Measurements from ENCODE around the gene EFHC1.

The EFHC1 gene

GRCh38 chr6:52517502-52518278, 97.5 kb downstream of the EFHC1 start:
- DNase-seq (ENCODE audit: low read depth, low spot score): peak; percentile 92

- DNase-seq (ENCODE audit: low read depth, low spot score): no peak
These were observed 98.3 kb downstream of the EFHC1 start for GRCh38 chr6:52518279-52518945.

DNA sequence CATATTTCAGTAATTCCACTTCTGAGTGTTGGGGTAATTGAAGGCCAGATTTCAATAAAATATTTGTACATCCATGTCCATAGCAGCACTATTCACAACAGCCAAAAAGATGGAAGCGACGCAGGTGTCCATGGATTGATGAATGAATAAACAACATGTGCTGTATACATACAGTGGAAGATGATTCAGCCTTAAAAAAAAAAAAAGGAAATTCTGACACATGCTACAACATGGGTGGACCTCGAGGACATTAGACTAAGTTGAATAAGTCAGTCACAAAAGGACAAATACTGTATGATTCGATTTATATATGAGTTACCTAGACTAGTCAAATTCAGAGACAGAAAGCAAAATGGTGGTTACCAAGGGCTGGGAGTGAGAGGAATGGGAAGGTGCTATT, 99.5 kb downstream of the EFHC1 start:
- no peak for DNase-seq (ENCODE audit: low read depth, low spot score)

DNA sequence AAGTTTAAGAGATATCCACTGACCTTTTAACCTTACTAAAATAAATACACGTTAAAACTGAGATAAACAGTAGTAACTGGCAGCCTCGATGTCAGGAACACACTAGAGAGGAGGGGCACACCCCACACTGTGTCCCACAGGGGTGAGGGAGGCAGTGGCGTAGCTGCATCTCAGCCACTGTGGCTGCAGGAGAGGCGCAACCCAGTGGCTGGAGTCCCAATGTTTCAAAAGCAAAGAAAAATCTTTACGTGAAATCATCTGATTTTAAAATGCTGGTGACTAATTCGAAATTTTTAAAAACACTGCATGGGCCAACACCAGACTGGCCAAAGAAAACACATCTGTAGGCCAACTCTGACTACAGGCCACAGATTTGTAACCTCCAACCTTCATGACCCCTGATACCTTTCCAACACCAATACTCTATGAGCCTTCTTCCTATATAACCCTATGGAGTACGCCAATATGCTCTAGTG, 102.0 kb downstream of the EFHC1 start:
- peak; percentile 63 for DNase-seq (ENCODE audit: low read depth, low spot score)

- DNase-seq (ENCODE audit: low read depth, low spot score): no peak
These were observed 102.5 kb downstream of the EFHC1 start for GRCh38 chr6:52522655-52523054.

DNA sequence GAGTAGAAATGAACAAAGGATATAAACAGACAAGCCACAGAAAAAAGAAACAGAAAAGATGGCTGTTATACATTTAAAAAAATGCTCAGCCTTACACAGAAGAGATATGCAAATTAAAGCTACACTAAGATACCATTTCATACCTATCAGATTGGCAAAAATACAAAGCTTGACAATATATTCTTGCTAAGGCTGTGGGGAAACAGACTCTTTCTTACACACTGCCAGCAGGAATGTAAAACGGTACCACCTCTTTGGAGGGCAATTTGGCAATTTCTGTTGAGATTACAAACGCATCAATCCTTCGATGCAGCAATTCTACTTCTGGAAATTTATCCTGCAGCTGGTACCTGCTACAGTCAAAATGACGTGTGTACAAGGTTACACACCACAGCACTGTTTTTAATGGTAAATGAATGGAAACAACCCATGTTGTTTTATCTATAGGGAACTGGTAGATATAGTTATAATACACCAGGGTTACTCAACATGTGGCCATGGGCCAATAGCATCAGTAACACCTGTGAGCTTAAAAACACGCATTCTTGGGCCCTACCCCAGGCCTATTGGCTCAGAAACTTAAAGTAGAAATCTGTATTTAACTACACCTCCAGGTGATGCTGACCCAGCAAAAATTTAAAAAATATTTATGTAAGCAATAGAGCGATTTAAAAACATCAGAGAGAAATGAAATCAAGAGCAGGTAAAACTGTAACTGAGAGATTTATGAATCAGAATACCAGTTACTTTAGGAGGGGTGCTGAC, 103.4 kb downstream of the EFHC1 start:
- DNase-seq (ENCODE audit: low read depth, low spot score): no peak

DNA sequence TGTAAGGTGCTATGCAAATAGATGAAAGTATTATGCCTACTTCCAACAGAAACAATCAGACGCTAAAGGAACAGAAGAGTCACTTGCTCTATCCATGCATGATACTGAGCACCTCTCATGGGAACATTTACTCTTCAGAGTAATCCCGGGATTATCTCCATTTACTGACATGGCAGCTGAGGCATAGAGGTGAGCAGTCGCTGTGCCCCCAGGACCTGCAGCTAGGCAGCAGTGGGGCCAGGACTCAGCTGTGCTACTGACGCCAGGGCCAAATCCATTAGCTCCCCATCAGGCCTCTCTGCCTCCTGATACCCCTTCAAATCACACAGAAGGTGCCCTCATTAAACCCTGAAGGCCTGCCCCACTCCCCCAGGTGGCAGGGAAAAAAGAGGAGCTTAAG, 104.8 kb downstream of the EFHC1 start:
- no peak for DNase-seq (ENCODE audit: low read depth, low spot score)

GRCh38 chr6:52526634-52527033, 106.5 kb downstream of the EFHC1 start:
- DNase-seq (ENCODE audit: low read depth, low spot score): no peak

DNA sequence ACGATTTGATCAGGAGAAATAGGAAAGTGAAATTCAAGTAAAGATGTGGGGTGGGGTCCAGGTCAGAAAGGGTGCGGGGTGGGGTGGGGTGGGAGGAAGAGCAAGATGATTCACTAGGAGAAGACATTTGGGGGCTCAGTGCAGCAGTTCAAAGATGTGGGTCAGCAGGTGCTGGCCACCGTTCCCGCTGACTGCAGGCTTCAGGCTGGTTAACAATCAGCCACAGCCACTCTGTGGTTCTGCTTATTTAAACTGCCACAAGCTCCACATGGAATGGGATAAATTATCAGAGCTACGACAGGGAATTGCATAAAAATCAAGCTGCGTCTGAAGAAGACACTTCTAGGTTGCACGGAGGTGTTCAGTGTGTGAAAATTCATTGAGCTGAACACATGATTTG, 107.3 kb downstream of the EFHC1 start:
- no peak for DNase-seq (ENCODE audit: low read depth, low spot score)

DNA sequence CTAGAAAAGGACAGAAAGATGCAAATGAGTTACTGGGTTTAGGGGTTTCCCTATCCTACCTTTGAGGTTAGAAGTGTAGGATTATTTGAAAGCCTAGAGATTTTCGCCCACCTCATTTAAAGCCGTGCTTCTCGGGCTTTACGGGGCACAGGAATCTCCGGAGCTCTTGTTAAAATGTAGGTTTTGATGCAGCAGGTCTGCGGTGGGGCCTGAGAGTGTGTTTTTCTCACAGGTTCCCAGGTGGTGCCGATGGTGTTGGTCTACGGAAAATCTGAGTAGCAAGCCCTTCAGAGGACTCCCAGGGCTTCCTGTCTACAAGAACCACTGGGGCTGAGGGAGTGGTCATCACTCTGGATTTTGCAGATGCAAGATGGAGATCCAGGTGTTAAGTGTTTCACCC, 109.2 kb downstream of the EFHC1 start:
- no peak for DNase-seq (ENCODE audit: low read depth, low spot score)

DNA sequence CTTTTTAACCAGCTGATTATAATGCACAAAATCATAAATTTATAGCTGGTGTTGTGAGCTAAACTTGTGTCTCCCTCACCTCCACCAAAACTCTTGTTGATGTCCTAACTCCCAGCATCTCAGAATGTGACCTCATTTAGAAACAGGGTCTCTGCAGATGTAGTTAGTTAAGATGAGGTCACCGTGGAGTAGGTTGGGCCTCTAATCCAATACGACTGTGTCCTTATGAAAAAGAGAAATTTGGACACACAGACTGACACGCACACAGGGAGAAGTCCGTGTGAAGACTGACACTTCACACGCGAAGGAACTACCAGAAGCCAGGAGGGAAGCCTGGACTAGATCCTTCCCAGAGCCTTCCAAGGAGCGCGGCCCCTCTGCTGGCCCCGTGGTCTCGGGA, 110.2 kb downstream of the EFHC1 start:
- DNase-seq (ENCODE audit: low read depth, low spot score): no peak

- no peak for DNase-seq (ENCODE audit: low read depth, low spot score)
These were observed 111.3 kb downstream of the EFHC1 start for GRCh38 chr6:52531396-52531795.

- no peak for DNase-seq (ENCODE audit: low read depth, low spot score)
These were observed 111.7 kb downstream of the EFHC1 start for GRCh38 chr6:52531834-52532233.

- no peak for DNase-seq (ENCODE audit: low read depth, low spot score)
These were observed 112.3 kb downstream of the EFHC1 start for GRCh38 chr6:52532457-52532856.

- no peak for DNase-seq (ENCODE audit: low read depth, low spot score)
These were observed 113.3 kb downstream of the EFHC1 start for GRCh38 chr6:52533491-52533890.

DNA sequence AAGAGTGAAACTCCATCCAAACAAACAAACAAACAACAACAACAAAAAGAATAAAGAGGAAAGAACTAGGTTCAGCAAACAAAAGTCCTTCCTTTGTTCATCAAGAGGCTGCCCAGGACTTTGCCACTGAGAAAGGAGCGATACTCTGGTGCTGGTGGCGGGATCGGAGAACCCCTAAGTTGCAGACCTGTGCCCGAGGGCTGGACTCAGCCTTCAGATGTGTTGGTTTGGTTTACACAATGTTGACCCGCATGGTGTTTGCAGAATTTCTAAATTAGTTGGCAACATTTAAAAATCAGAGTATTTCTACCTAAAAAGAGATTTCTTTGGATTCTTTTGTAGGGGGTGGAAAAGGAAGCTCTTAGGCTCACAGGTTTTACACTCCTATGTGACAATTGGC, 114.2 kb downstream of the EFHC1 start:
- no peak for DNase-seq (ENCODE audit: low read depth, low spot score)

DNA sequence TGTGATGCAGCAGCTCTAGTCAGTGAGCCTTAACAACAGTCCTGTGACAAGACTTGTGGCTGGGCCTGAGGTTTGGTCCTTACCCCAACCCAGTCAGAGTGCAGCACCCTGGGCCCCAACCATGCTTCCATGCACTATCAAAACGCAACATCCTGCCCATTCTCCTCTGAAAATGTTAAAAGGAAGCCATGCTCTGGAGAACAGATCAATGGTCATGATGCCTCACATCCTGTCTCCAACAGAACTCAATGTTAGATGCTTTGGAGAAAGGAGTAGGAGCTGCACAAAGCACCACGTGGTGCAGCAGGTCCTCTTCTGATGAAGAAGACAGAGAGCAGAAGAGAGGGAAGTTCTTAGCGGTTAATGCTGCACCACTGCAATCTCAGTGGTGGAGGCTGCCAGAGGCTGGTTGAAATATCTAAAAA, 114.8 kb downstream of the EFHC1 start:
- no peak for DNase-seq (ENCODE audit: low read depth, low spot score)

DNA sequence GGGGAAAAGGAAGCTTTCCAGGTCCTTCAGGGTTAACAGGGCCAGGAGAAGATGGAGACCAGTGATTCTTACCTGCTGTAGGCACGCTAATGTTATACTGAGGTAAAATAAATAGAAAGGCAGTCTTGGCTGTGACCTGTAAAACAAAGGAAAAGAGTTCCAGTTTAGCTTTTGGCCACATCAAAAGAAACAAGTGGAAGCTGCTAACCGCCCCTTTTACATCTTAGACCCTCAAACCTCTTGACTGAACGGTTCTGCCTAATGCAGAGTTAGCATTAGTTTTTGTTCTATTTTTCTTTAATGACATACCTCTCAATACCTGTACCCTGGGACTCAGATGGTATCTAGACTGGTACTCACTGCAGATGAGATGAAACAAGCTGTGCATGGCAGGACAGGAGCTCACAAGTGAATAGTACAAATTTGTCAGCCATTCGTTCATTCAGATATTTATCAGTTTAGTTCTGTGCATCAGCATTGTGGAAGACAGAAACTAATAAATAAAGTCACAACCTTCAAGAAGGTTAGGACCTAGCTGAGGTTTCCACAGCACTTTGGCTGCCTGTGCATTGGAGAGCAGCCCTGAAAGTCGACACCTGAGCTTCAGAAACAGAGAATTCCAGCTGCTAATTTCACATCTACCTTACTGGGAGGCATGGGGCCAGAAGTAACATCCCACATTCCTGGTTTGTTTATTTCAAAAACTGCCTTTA, 115.7 kb downstream of the EFHC1 start:
- no peak for DNase-seq (ENCODE audit: low read depth, low spot score)

- DNase-seq (ENCODE audit: low read depth, low spot score): no peak
These were observed 116.3 kb downstream of the EFHC1 start for GRCh38 chr6:52536424-52536916.

DNA sequence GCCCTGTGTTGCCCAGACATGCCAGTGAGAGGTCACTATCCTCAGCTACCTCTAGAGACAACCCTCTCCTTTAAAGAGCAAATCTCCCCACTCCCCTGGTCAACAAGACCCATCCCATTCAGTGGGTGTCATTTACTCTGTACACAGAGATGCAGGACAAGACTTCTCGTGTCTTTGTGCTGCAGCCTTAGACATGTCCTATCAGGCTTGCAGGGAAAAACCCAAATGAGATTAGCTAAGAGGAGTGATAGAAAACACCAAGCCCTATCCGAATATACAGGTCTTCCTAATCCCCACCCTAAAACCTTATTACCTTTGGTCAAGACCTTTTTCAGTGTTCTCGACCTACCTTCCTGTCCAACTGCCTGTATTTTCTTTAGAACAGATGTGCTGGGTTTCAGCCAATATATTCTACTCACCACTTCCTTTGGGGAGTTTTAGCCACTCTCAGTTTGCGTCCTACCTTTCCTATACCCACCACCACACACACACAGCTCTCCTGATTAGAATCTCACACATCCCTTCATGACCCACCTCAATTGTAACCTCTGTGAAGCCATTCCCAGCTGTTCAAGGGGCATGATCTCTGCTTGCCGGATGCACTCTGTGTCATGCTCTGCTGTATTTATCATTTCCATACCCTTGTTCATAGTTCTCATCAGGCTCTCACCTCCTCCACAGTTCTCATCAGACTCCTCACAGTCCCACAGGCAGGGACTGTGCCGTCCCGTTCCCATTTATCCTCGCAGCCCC, 117.0 kb downstream of the EFHC1 start:
- DNase-seq (ENCODE audit: low read depth, low spot score): no peak

Data from brain pericyte (primary cell).